Aorta (tissue), 5 donors: ENCODE measurements around the gene PCNX2. TPM values are rescaled to one million over a fixed set of nuclear protein-coding genes. Genes with fewer than 3 reads are reported as not detected.

ENCODE experiments used
- ATAC-seq: fragments of 200-7000 bp; cut with Tn5 transposase; one replicate; pipeline ENCODE4 v1.9.1; 2022; ENCODE audit warnings: moderate library complexity; ENCODE audit not compliant: low FRiP score
- DNase-seq, 2 donors: peaks; one replicate each; pipeline ENCODE4 v3.0.0-alpha.2; 2020
- H3K27ac ChIP-seq, 2 donors: one replicate each; pipeline ENCODE4 v1.5.1; 2013; ENCODE audit warnings: low read length in 2 of 2, mild to moderate bottlenecking in 2 of 2, moderate library complexity in 2 of 2, control low read depth in 1 of 2, inconsistent platforms in 1 of 2, low read depth in 1 of 2
- H3K27me3 ChIP-seq, 2 donors: one replicate each; pipeline ENCODE4 v1.6.1; 2013; ENCODE audit warnings: control low read depth in 1 of 2, low read length in 1 of 2, mild to moderate bottlenecking in 1 of 2, moderate library complexity in 1 of 2; ENCODE audit not compliant: insufficient read depth in 2 of 2, control insufficient read depth in 1 of 2
- H3K36me3 ChIP-seq, 2 donors: one replicate each; pipeline ENCODE4 v1.6.1; 2013; ENCODE audit warnings: control low read depth in 1 of 2, low read length in 1 of 2, mild to moderate bottlenecking in 1 of 2; ENCODE audit not compliant: insufficient read depth in 2 of 2, control insufficient read depth in 1 of 2
- H3K4me1 ChIP-seq, 2 donors: one replicate each; pipeline ENCODE4 v1.6.1; 2013; ENCODE audit warnings: low read length in 2 of 2, control low read depth in 1 of 2, mild to moderate bottlenecking in 1 of 2, moderate library complexity in 1 of 2; ENCODE audit not compliant: insufficient read depth in 2 of 2, control insufficient read depth in 1 of 2
- H3K4me3 ChIP-seq, 2 donors: one replicate each; pipeline ENCODE4 v1.5.1; 2013; ENCODE audit warnings: low read length in 2 of 2, control low read depth in 1 of 2, mild to moderate bottlenecking in 1 of 2
- H3K9me3 ChIP-seq: one replicate; pipeline ENCODE4 v1.6.1; 2013; ENCODE audit warnings: mild to moderate bottlenecking, low read length; ENCODE audit not compliant: control insufficient read depth
- WGBS, 2 donors: extraction: QIAGEN DNeasy Blood & Tissue Kit; methylation state at CpG; one replicate each; pipeline ENCODE4 v1.1.7; 2013; 5-methylcytosine and 5-hydroxymethylcytosine counted together
- intact Hi-C, 2 donors: fragments of 100-400 bp; cut with DNase I; formaldehyde crosslinking; loops; one replicate each; pipeline versions ENCODE4 v1.14.2 to v1.15.0; 2022
- polyA plus RNA-seq, 2 donors: library from polyadenylated mRNA; stranded (reverse); fragments of 200-250 nt; gene quantifications; one replicate each; pipeline ENCODE4 v1.2.3, GENCODE V29; 2013
- total RNA-seq, 2 donors: library from RNA; stranded (reverse); fragmentation: NEBNext Ultra II Directional; extraction: Animal tissue kit (Norgen Biotek cat#: 25700); gene quantifications; one replicate each; pipeline ENCODE4 v1.2.1, GENCODE V29; 2021
- donor health status: healthy with polysubstance abuse.
- donor health status: Bipolar disorder and iron deficiency.
- donor health status: DM: no; HTN: no; CAD: no.
- donor health status: DM: no; HTN: no; CAD: no.
- donor health status: DM: yes; HTN: yes; CAD: no.

The PCNX2 gene
- total and polyA plus RNA-seq, 4 donors: 0.38 to 27.2 (median 20.1) TPM

GRCh38 chr1:233127157-233127556 lies 168.4 kb downstream of the PCNX2 start:
- Histone ChIP-seq H3K36me3 (no peaks in the 10 kb centered on the region), H3K9me3 (no peaks in the 10 kb centered on the region), H3K27me3 (no peaks in the 10 kb centered on the region), H3K27ac (no peak overlapping the region), H3K4me3 (no peak overlapping the region), H3K4me1 (no peaks in the 10 kb centered on the region)
- 70 to 80% methylated on average over 7 of the region's 7 CpGs for WGBS, 2 donors
- intact Hi-C loops: no loop called here
- DNase-seq: no peak
- ATAC-seq: no peak

GRCh38 chr1:233122779-233123178 lies 172.7 kb downstream of the PCNX2 start:
- WGBS, 2 donors: 92 to 99% methylated on average over 2 of the region's 2 CpGs
- intact Hi-C loops: no loop called here
- H3K27me3 ChIP-seq: no peaks in the 10 kb centered on the region

GRCh38 chr1:233121947-233122559 lies 173.5 kb downstream of the PCNX2 start:
- DNase-seq (no peak), ATAC-seq (no peak)
- no peaks in the 10 kb centered on the region for H3K4me1 ChIP-seq
- H3K36me3 ChIP-seq: no peaks in the 10 kb centered on the region
- 50 to 53% methylated on average over 1 of the region's 1 CpG for WGBS, 2 donors
- H3K4me3 ChIP-seq: no peak overlapping the region
- H3K27ac ChIP-seq: no peak overlapping the region
- intact Hi-C loops: no loop called here
- no peaks in the 10 kb centered on the region for H3K9me3 ChIP-seq
- H3K27me3 ChIP-seq: no peaks in the 10 kb centered on the region

More at GRCh38 chr1:233122779-233123178, 172.7 kb downstream of the PCNX2 start:
- H3K27ac ChIP-seq: no peak overlapping the region
- H3K9me3 ChIP-seq: no peaks in the 10 kb centered on the region
- no peaks in the 10 kb centered on the region for H3K4me1 ChIP-seq
- no peak overlapping the region for H3K4me3 ChIP-seq
- DNase-seq (no peak), ATAC-seq (no peak)
- H3K36me3 ChIP-seq: no peaks in the 10 kb centered on the region

- intact Hi-C loops: no loop called here
- no peak for ATAC-seq
- H3K4me3 ChIP-seq: no peak overlapping the region
- no peaks in the 10 kb centered on the region for H3K27me3 ChIP-seq
- H3K36me3 ChIP-seq: no peaks in the 10 kb centered on the region
- H3K9me3 ChIP-seq: no peaks in the 10 kb centered on the region
- H3K4me1 ChIP-seq: peaks cover 0 to 5% of the 10 kb centered on the region in 2 donors
- H3K27ac ChIP-seq: no peak overlapping the region
- WGBS, 2 donors: 91 to 94% methylated on average over 5 of the region's 5 CpGs
- DNase-seq: no peak
These were observed 180.7 kb downstream of the PCNX2 start for GRCh38 chr1:233114860-233115259.

GRCh38 chr1:233114159-233114558 lies 181.4 kb downstream of the PCNX2 start:
- Histone ChIP-seq H3K36me3 (no peaks in the 10 kb centered on the region), H3K4me1 (peaks cover 0 to 5% of the 10 kb centered on the region in 2 donors), H3K9me3 (no peaks in the 10 kb centered on the region), H3K27me3 (no peaks in the 10 kb centered on the region), H3K4me3 (no peak overlapping the region), H3K27ac (peak overlapping the region in 1 of 2 donors; percentile 36)
- DNase-seq: no peak
- 77 to 79% methylated on average over 5 of the region's 5 CpGs for WGBS, 2 donors
- intact Hi-C loops: no loop called here
- ATAC-seq: no peak

GRCh38 chr1:233113009-233113879 lies 182.3 kb downstream of the PCNX2 start:
- H3K36me3 ChIP-seq: no peaks in the 10 kb centered on the region
- intact Hi-C loops: no loop called here
- peak overlapping the region in 1 of 2 donors; percentile 78 for H3K27ac ChIP-seq
- ATAC-seq (peak; percentile 93), DNase-seq (peak; percentile 79 to 85)
- no peaks in the 10 kb centered on the region for H3K9me3 ChIP-seq
- peak overlapping the region in 1 of 2 donors; percentile 18 for H3K4me3 ChIP-seq
- WGBS, 2 donors: 8 to 9% methylated on average over 8 of the region's 8 CpGs
- peaks cover 0 to 5% of the 10 kb centered on the region in 2 donors for H3K4me1 ChIP-seq
- no peaks in the 10 kb centered on the region for H3K27me3 ChIP-seq

- intact Hi-C loops: no loop called here
- no peak for ATAC-seq
- WGBS, 2 donors: 63 to 70% methylated on average over 6 of the region's 6 CpGs
- no peak for DNase-seq
- peak overlapping the region in 1 of 2 donors; percentile 78 for H3K27ac ChIP-seq
- no peaks in the 10 kb centered on the region for H3K27me3 ChIP-seq
- H3K9me3 ChIP-seq: no peaks in the 10 kb centered on the region
- H3K36me3 ChIP-seq: no peaks in the 10 kb centered on the region
- H3K4me3 ChIP-seq: no peak overlapping the region
- peaks cover 0 to 5% of the 10 kb centered on the region in 2 donors for H3K4me1 ChIP-seq
These were observed 183.1 kb downstream of the PCNX2 start for GRCh38 chr1:233112186-233113008.

GRCh38 chr1:233111731-233112130 lies 183.8 kb downstream of the PCNX2 start:
- DNase-seq (no peak), ATAC-seq (no peak)
- H3K36me3 ChIP-seq: no peaks in the 10 kb centered on the region
- H3K27ac ChIP-seq: no peak overlapping the region
- no peak overlapping the region for H3K4me3 ChIP-seq
- intact Hi-C loops: no loop called here
- H3K4me1 ChIP-seq: peaks cover 0 to 5% of the 10 kb centered on the region in 2 donors
- H3K9me3 ChIP-seq: no peaks in the 10 kb centered on the region
- no peaks in the 10 kb centered on the region for H3K27me3 ChIP-seq
- 98% methylated on average over 2 of the region's 2 CpGs for WGBS, 2 donors
